ENCODE results near the gene MDFI.

MDFI gene, protein sequence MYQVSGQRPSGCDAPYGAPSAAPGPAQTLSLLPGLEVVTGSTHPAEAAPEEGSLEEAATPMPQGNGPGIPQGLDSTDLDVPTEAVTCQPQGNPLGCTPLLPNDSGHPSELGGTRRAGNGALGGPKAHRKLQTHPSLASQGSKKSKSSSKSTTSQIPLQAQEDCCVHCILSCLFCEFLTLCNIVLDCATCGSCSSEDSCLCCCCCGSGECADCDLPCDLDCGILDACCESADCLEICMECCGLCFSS

DNA sequence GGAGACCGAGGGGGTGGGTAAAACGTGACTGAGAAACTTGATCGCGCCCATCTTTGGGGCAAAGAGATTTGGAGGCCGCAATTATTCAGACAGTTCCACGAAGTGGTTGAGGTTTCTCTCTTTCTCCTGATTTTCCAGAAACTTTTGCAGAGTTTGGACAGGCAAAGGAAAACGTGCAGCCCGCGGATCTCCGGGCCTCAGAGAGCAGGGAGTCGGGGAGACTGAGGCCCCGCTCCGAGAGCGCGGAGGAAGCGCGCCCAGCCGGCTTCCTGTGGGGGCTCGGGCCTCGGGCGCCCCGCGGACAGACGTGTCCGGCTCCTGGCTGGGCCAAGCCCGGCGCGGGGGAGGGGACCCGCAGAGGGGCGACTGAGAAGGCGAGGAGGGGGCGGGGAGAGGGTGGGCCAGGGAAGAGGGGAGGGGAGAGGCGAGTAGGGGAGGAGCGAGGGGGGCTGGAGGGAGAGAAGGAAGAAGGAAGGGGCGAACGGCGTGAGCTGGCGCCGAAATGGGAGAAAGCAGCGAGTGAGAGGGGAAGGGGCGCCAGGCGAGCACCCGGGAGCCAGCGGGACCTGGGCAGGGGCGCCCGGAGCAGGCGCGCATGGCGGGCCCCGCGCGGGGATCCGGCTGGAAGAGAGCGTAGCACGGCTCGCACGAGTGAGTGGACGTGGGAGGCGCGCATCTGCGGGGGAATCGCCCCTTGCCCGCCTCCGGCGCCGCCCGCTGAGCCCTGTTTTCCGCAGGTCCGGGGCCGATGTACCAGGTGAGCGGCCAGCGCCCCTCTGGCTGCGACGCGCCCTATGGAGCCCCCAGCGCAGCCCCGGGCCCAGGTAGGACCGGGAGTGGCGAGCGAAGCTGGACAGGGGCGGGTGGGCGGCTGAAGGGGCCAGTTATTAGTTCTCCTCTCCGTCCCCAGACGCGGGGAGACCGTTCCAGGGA, at the start of gene MDFI:
Gene MDFI, plus strand, starts transcription at position 467 of the 933 bp plus-strand sequence. Its CDS starts 282 bp downstream, at position 749.
- no peaks in the 10 kb centered on the region for H3K4me1 ChIP-seq (ENCODE audit: control insufficient read depth in 2 of 2, insufficient read depth in 2 of 2, low read length in 2 of 2)

DNA sequence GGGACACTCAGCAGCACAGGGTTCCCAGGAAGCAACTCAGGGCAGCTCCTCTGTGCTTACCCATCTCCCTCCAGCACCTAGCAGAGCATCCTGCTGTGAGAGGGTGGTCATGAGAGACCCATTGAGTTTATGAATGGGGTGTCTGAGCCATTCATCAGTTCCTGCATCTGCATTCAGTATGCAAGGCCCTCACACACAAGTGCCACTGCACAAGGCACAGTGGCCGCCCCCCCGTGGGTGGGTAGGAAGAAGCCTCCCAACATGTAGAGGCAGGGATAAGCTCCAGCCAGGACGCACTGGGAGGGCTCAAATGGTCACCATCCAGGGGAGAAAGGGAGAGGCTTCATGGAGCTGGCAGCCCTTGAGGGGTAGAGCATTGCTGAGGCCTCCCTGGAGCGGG, 49.0 kb upstream of the MDFI start:
- H3K4me3 ChIP-seq (ENCODE audit: low read length in 2 of 2): no peak overlapping the region
- H3K27me3 ChIP-seq (ENCODE audit: control insufficient read depth in 2 of 2, insufficient read depth in 2 of 2, low read length in 2 of 2): no peaks in the 10 kb centered on the region
- no peak overlapping the region for H3K9ac ChIP-seq (ENCODE audit: low read depth in 1 of 2, low read length in 2 of 2)
- H3K9me3 ChIP-seq (ENCODE audit: control insufficient read depth in 2 of 2, low read length in 2 of 2): no peaks in the 10 kb centered on the region
- H3K36me3 ChIP-seq (ENCODE audit: control insufficient read depth in 2 of 2, insufficient read depth in 2 of 2, low read length in 2 of 2): peaks cover 37 to 44% of the 10 kb centered on the region in 2 donors
- H3K27ac ChIP-seq (ENCODE audit: low read depth in 2 of 2, low read length in 2 of 2): no peak overlapping the region
- H3K4me1 ChIP-seq (ENCODE audit: control insufficient read depth in 2 of 2, insufficient read depth in 2 of 2, low read length in 2 of 2): peaks cover 2 to 4% of the 10 kb centered on the region in 2 donors

More for the DNA sequence above, at the start of gene MDFI:
- Histone ChIP-seq H3K9ac (ENCODE audit: low read depth in 1 of 2, low read length in 2 of 2) (no peak within 1 kb of the TSS), H3K4me3 (ENCODE audit: low read length in 2 of 2) (peak within 1 kb of the TSS in 1 of 2 donors; percentile 44), H3K27ac (ENCODE audit: low read depth in 2 of 2, low read length in 2 of 2) (no peak within 1 kb of the TSS), H3K9me3 (ENCODE audit: control insufficient read depth in 2 of 2, low read length in 2 of 2) (no peaks in the 10 kb centered on the region), H3K27me3 (ENCODE audit: control insufficient read depth in 2 of 2, insufficient read depth in 2 of 2, low read length in 2 of 2) (peaks cover 17 to 31% of the 10 kb centered on the region in 2 donors), H3K36me3 (ENCODE audit: control insufficient read depth in 2 of 2, insufficient read depth in 2 of 2, low read length in 2 of 2) (no peaks in the 10 kb centered on the region)

DNA sequence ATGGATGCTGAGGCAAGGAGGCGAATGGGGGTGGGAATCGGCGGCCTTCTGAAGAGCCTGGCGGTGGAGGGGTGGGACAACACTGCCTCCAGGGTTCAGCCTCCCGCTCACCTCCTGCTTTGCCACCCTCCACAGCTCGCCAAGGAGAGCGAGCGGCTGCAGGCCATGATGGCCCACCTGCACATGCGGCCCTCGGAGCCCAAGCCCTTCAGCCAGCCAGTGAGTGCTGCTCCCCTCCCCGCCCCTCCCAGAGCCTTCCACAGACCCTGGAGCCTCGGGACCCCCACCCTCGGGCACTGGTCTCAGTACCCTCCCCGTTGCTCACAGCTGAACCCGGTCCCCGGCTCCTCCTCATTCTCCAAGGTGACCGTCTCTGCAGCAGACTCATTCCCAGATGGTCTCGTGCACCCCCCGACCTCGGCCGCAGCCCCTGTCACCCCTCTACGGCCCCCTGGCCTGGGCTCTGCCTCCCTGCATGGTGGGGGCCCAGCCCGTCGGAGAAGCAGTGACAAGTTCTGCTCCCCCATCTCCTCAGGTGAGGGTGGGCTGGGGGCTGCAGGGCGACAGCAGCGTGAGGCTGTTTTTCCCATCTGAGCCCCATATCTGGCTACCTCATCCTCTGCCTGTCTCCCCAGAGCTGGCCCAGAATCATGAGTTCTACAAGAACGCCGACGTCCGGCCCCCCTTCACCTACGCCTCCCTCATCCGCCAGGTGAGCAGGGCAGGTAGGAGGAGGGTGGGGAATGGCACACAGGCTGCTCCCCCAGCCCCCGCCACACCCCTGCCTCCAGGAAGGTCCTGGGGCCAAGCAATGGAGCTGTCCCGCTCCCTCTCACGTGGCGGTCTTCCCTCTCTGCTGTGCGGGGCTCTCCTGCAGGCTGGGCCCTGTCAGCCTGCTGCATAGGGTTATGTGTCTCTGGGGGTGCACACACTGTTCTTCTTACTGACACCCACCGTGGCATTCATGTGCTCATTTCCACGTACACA, 48.3 kb upstream of the MDFI start:
- Histone ChIP-seq H3K9ac (ENCODE audit: low read depth in 1 of 2, low read length in 2 of 2) (no peak overlapping the region), H3K27ac (ENCODE audit: low read depth in 2 of 2, low read length in 2 of 2) (no peak overlapping the region), H3K27me3 (ENCODE audit: control insufficient read depth in 2 of 2, insufficient read depth in 2 of 2, low read length in 2 of 2) (no peaks in the 10 kb centered on the region), H3K9me3 (ENCODE audit: control insufficient read depth in 2 of 2, low read length in 2 of 2) (no peaks in the 10 kb centered on the region), H3K4me1 (ENCODE audit: control insufficient read depth in 2 of 2, insufficient read depth in 2 of 2, low read length in 2 of 2) (no peaks in the 10 kb centered on the region), H3K4me3 (ENCODE audit: low read length in 2 of 2) (no peak overlapping the region), H3K36me3 (ENCODE audit: control insufficient read depth in 2 of 2, insufficient read depth in 2 of 2, low read length in 2 of 2) (peaks cover 38 to 45% of the 10 kb centered on the region in 2 donors)

DNA sequence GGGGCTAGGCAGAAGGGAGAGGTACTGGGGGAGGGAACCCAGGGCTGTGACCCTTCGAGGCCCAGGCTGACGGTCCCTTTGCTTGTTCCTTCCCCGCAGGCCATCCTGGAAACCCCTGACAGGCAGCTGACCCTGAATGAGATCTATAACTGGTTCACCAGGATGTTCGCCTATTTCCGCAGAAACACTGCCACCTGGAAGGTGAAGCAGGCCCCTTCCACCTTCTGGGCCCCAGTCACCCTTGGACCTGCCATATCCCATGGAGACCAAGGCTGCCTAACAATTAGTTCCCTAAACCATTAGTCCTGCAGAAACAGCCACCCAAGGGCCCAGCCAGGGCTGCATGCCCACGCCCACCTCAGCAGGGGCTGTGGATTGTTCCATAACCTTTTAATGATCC, 47.1 kb upstream of the MDFI start:
- H3K36me3 ChIP-seq (ENCODE audit: control insufficient read depth in 2 of 2, insufficient read depth in 2 of 2, low read length in 2 of 2): peaks cover 34 to 45% of the 10 kb centered on the region in 2 donors
- no peak overlapping the region for H3K4me3 ChIP-seq (ENCODE audit: low read length in 2 of 2)
- no peaks in the 10 kb centered on the region for H3K9me3 ChIP-seq (ENCODE audit: control insufficient read depth in 2 of 2, low read length in 2 of 2)
- H3K27me3 ChIP-seq (ENCODE audit: control insufficient read depth in 2 of 2, insufficient read depth in 2 of 2, low read length in 2 of 2): no peaks in the 10 kb centered on the region
- no peaks in the 10 kb centered on the region for H3K4me1 ChIP-seq (ENCODE audit: control insufficient read depth in 2 of 2, insufficient read depth in 2 of 2, low read length in 2 of 2)
- H3K27ac ChIP-seq (ENCODE audit: low read depth in 2 of 2, low read length in 2 of 2): no peak overlapping the region
- no peak overlapping the region for H3K9ac ChIP-seq (ENCODE audit: low read depth in 1 of 2, low read length in 2 of 2)

DNA sequence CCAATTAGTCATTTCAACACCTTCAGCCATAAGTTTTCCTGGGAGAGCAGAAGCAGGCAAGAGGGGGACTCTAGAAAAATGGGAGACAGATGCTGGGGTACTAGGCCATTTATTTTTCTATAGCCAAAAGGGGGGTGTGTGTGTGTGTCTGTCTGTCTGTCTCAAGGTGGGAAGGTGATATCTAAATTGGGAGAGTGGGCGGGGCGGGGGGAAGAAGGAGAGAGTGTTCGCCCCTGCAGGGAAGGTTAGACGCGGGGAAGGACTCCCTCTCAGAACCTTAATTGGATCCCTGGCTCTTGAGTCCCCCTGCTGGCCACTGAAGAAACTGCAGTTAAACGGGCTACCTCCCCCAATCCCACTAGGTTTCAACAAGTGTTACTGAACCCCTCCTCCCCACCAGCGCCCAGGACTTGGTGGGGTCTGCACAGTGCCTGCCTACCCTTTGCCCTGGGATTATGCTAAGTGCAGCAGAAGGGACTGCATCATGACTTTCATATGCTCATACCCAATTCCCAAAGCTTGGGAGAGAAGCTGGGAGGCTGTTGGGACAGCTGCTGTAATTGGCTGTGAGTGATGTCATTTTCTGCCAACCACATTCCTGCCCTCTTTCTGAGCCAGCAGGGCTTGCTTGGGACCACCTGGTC, 46.3 kb upstream of the MDFI start:
- H3K9ac ChIP-seq (ENCODE audit: low read depth in 1 of 2, low read length in 2 of 2): no peak overlapping the region
- no peak overlapping the region for H3K4me3 ChIP-seq (ENCODE audit: low read length in 2 of 2)
- no peaks in the 10 kb centered on the region for H3K4me1 ChIP-seq (ENCODE audit: control insufficient read depth in 2 of 2, insufficient read depth in 2 of 2, low read length in 2 of 2)
- H3K27ac ChIP-seq (ENCODE audit: low read depth in 2 of 2, low read length in 2 of 2): no peak overlapping the region
- H3K36me3 ChIP-seq (ENCODE audit: control insufficient read depth in 2 of 2, insufficient read depth in 2 of 2, low read length in 2 of 2): peaks cover 38 to 53% of the 10 kb centered on the region in 2 donors
- H3K27me3 ChIP-seq (ENCODE audit: control insufficient read depth in 2 of 2, insufficient read depth in 2 of 2, low read length in 2 of 2): no peaks in the 10 kb centered on the region
- H3K9me3 ChIP-seq (ENCODE audit: control insufficient read depth in 2 of 2, low read length in 2 of 2): no peaks in the 10 kb centered on the region

DNA sequence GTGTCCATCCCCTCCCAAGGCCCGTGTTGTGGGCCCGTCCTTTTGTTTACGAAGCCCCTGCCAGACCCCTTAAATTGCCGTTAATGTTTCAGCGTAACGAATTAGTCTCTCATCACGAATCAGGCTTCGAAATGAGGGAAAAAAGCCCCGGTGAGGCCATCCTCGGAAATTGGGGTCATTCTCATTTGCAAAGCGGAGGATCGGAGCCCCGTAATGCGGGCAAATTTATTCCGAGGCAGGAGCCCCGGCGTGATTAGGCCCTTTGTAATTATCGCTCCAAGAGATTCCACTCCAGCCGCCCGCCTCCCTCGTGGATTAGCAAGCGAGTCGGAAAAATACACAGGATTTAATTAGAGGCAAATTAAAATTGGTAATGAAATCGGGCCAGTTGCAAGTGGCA, 44.9 kb upstream of the MDFI start:
- Histone ChIP-seq H3K27ac (ENCODE audit: low read depth in 2 of 2, low read length in 2 of 2) (no peak overlapping the region), H3K9ac (ENCODE audit: low read depth in 1 of 2, low read length in 2 of 2) (no peak overlapping the region), H3K4me3 (ENCODE audit: low read length in 2 of 2) (no peak overlapping the region), H3K4me1 (ENCODE audit: control insufficient read depth in 2 of 2, insufficient read depth in 2 of 2, low read length in 2 of 2) (no peaks in the 10 kb centered on the region), H3K9me3 (ENCODE audit: control insufficient read depth in 2 of 2, low read length in 2 of 2) (no peaks in the 10 kb centered on the region), H3K36me3 (ENCODE audit: control insufficient read depth in 2 of 2, insufficient read depth in 2 of 2, low read length in 2 of 2) (peaks cover 39 to 47% of the 10 kb centered on the region in 2 donors), H3K27me3 (ENCODE audit: control insufficient read depth in 2 of 2, insufficient read depth in 2 of 2, low read length in 2 of 2) (no peaks in the 10 kb centered on the region)

DNA sequence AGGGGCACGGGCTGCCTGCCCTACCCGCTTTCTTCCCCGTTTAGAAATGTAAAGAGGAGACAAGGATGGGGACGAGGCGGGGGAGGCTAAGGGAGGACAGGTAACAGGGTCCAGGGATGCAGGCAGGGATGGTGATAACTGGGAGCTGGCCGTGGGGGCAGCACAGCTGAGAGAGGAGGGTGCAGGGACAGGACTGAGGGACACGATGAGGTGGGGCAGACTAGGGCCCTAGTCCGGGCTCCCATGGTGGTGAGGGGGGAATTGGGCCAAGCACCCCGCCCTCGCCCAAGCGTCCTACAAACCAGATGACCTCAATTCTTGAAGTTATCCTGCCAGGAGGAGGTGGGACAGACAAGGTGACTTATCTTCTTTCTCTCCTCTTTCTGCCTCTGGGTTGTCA, 44.4 kb upstream of the MDFI start:
- no peak overlapping the region for H3K27ac ChIP-seq (ENCODE audit: low read depth in 2 of 2, low read length in 2 of 2)
- peaks cover 35 to 44% of the 10 kb centered on the region in 2 donors for H3K36me3 ChIP-seq (ENCODE audit: control insufficient read depth in 2 of 2, insufficient read depth in 2 of 2, low read length in 2 of 2)
- no peak overlapping the region for H3K4me3 ChIP-seq (ENCODE audit: low read length in 2 of 2)
- no peaks in the 10 kb centered on the region for H3K9me3 ChIP-seq (ENCODE audit: control insufficient read depth in 2 of 2, low read length in 2 of 2)
- H3K9ac ChIP-seq (ENCODE audit: low read depth in 1 of 2, low read length in 2 of 2): no peak overlapping the region
- no peaks in the 10 kb centered on the region for H3K27me3 ChIP-seq (ENCODE audit: control insufficient read depth in 2 of 2, insufficient read depth in 2 of 2, low read length in 2 of 2)
- H3K4me1 ChIP-seq (ENCODE audit: control insufficient read depth in 2 of 2, insufficient read depth in 2 of 2, low read length in 2 of 2): no peaks in the 10 kb centered on the region

DNA sequence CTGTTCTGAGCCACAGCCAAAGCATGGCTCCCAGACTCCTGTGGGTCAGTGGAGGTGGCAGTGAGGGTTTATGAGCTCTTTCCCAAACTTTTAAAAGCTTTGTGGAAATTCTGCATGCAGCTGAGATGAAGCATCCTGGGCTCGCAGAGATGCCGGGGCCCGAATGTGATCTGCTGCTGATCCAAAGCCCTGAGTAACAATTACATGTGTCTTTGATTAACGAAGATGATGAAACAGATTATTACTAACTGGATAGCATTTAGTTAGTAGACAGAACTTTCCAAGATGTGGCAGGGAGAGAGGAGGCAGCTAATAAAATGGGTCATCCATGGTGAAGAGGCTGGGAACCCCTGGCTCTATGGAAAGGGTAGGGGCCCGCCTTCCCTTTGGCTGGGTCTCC, 43.9 kb upstream of the MDFI start:
- no peaks in the 10 kb centered on the region for H3K9me3 ChIP-seq (ENCODE audit: control insufficient read depth in 2 of 2, low read length in 2 of 2)
- no peak overlapping the region for H3K4me3 ChIP-seq (ENCODE audit: low read length in 2 of 2)
- no peaks in the 10 kb centered on the region for H3K27me3 ChIP-seq (ENCODE audit: control insufficient read depth in 2 of 2, insufficient read depth in 2 of 2, low read length in 2 of 2)
- no peak overlapping the region for H3K9ac ChIP-seq (ENCODE audit: low read depth in 1 of 2, low read length in 2 of 2)
- peaks cover 30 to 42% of the 10 kb centered on the region in 2 donors for H3K36me3 ChIP-seq (ENCODE audit: control insufficient read depth in 2 of 2, insufficient read depth in 2 of 2, low read length in 2 of 2)
- H3K27ac ChIP-seq (ENCODE audit: low read depth in 2 of 2, low read length in 2 of 2): no peak overlapping the region
- no peaks in the 10 kb centered on the region for H3K4me1 ChIP-seq (ENCODE audit: control insufficient read depth in 2 of 2, insufficient read depth in 2 of 2, low read length in 2 of 2)

DNA sequence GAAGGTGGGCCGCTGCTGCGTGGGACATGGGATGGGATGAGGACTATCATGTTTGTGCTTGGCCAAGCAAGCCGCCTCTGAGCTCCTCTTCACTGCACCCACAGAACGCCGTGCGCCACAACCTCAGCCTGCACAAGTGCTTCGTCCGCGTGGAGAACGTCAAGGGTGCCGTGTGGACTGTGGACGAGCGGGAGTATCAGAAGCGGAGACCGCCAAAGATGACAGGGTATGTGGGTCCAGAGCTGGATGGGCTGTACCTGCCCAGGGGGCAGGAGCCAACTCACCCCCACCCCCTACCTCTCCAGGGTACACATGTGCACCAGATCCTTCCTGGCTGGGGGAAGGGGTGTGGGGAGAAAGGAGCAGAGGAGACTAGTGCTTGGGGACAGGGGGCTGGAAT, 43.5 kb upstream of the MDFI start:
- no peak overlapping the region for H3K27ac ChIP-seq (ENCODE audit: low read depth in 2 of 2, low read length in 2 of 2)
- no peak overlapping the region for H3K4me3 ChIP-seq (ENCODE audit: low read length in 2 of 2)
- H3K4me1 ChIP-seq (ENCODE audit: control insufficient read depth in 2 of 2, insufficient read depth in 2 of 2, low read length in 2 of 2): no peaks in the 10 kb centered on the region
- no peaks in the 10 kb centered on the region for H3K9me3 ChIP-seq (ENCODE audit: control insufficient read depth in 2 of 2, low read length in 2 of 2)
- H3K27me3 ChIP-seq (ENCODE audit: control insufficient read depth in 2 of 2, insufficient read depth in 2 of 2, low read length in 2 of 2): no peaks in the 10 kb centered on the region
- peaks cover 28 to 39% of the 10 kb centered on the region in 2 donors for H3K36me3 ChIP-seq (ENCODE audit: control insufficient read depth in 2 of 2, insufficient read depth in 2 of 2, low read length in 2 of 2)
- H3K9ac ChIP-seq (ENCODE audit: low read depth in 1 of 2, low read length in 2 of 2): no peak overlapping the region

All from mucosa of rectum (tissue), 2 donors.